ENCODE data around the gene BHLHE40. TPM values are rescaled to one million over a fixed set of nuclear protein-coding genes. Genes with fewer than 3 reads are reported as not detected.

BHLHE40 gene
- total and polyA plus RNA-seq, 2 of the 13 experiments (the other 11 are each of a cell fraction or from before 2014, with no cell fraction given): 1.8 to 51.0 TPM

DNA sequence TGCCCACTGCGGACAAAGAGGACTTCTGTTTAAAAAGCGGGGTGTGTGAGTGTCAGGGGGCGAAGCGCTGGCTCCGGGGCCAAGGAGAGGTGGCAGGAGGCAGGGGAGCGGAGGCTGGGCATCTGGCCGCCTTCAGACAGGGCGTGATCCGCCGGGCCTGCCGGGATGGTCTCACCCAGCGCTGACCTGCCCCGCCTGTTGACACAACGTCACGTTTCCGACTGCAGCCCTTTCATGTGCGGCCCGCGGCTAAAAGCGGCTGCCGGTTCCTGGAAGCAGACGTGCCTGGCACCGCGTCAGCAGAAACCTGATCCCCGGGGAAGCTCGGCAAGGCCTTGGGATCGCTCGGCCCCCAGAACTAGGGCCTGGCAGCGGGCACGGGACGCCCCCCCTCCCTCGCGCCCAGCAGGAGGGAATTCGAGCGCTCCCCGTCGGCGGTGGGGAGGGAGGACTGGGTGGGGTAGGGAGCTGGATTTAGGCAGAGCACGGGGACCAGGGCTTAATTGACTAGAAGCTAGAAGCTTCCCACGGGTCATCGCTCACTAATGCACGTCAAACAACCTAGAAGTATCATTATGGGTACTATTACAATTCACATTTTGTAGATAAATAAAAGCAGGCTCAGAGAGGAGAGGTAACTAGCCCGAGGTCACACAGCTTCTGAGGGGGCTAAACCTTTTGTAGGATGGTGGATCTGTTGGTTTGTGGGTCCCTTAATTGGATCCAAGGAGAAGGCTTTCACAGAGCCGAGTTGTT, 7.7 kb downstream of the BHLHE40 start (continued):
- TF ChIP-seq ZNF136 (CRISPR knock-in tag; IDR thresholded peaks at IDR 0.05; ENCODE audit: low read depth) (peak; percentile 94; the same call in 1 of the 2 replicates), NFIC (IDR thresholded peaks at IDR 0.05; ENCODE audit: low read length) (no peak), PRPF4 (IDR thresholded peaks at IDR 0.05; ENCODE audit: low read depth, low read length, poor library complexity, severe bottlenecking) (no peak), NKX3-1 (CRISPR knock-in tag; IDR thresholded peaks at IDR 0.05) (peak; percentile 88), ZZZ3 (CRISPR knock-in tag; IDR thresholded peaks at IDR 0.05; ENCODE audit: borderline replicate concordance) (peak; percentile 97; the same call in 1 of the 2 replicates), GTF2F1 (IDR thresholded peaks at IDR 0.05; ENCODE audit: low read length) (no peak), ZFP90 (CRISPR knock-in tag; IDR thresholded peaks at IDR 0.05; ENCODE audit: borderline replicate concordance) (peak; percentile 97), NCOA2 (CRISPR knock-in tag; IDR thresholded peaks at IDR 0.05) (peak; percentile 99), GLI4 (CRISPR knock-in tag; IDR thresholded peaks at IDR 0.05; ENCODE audit: borderline replicate concordance) (0 out of 2 replicates have a peak, but pooled peaks have one; percentile 51), ATF7-NPFF (CRISPR knock-in tag; IDR thresholded peaks at IDR 0.05; ENCODE audit: low read depth) (peak; percentile 99), ZBTB3 (CRISPR knock-in tag; IDR thresholded peaks at IDR 0.05; ENCODE audit: borderline replicate concordance, low read depth) (peak; percentile 97; the same call in 1 of the 2 replicates), PHF21A (CRISPR knock-in tag; IDR thresholded peaks at IDR 0.05) (peak; percentile 100), ZNF720 (CRISPR knock-in tag; IDR thresholded peaks at IDR 0.05) (no peak), SRSF4 (IDR thresholded peaks at IDR 0.05; ENCODE audit: low read depth, low read length, poor library complexity, severe bottlenecking) (no peak), DMAP1 (CRISPR knock-in tag; IDR thresholded peaks at IDR 0.05) (peak; percentile 88; the same call in 1 of the 2 replicates), ZNF598 (CRISPR knock-in tag; IDR thresholded peaks at IDR 0.05; ENCODE audit: borderline replicate concordance) (peak; percentile 88; the same call in 1 of the 2 replicates), ZNF510 (CRISPR knock-in tag; IDR thresholded peaks at IDR 0.05; ENCODE audit: low read depth) (peak; percentile 70), NCOA1 (CRISPR knock-in tag; IDR thresholded peaks at IDR 0.05) (peak; percentile 96; the same call in 1 of the 2 replicates), RFX1 (IDR thresholded peaks at IDR 0.05) (no peak), ZNF124 (CRISPR knock-in tag; IDR thresholded peaks at IDR 0.05) (no peak)
- TF ChIP-seq, protein P1, sequence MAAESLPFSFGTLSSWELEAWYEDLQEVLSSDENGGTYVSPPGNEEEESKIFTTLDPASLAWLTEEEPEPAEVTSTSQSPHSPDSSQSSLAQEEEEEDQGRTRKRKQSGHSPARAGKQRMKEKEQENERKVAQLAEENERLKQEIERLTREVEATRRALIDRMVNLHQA (CRISPR knock-in tag; IDR thresholded peaks at IDR 0.05): no peak
- TF ChIP-seq, protein P2, sequence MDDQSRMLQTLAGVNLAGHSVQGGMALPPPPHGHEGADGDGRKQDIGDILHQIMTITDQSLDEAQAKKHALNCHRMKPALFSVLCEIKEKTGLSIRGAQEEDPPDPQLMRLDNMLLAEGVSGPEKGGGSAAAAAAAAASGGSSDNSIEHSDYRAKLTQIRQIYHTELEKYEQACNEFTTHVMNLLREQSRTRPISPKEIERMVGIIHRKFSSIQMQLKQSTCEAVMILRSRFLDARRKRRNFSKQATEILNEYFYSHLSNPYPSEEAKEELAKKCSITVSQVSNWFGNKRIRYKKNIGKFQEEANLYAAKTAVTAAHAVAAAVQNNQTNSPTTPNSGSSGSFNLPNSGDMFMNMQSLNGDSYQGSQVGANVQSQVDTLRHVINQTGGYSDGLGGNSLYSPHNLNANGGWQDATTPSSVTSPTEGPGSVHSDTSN (CRISPR knock-in tag; IDR thresholded peaks at IDR 0.05; ENCODE audit: borderline replicate concordance): no peak
- TF ChIP-seq, protein P3, sequence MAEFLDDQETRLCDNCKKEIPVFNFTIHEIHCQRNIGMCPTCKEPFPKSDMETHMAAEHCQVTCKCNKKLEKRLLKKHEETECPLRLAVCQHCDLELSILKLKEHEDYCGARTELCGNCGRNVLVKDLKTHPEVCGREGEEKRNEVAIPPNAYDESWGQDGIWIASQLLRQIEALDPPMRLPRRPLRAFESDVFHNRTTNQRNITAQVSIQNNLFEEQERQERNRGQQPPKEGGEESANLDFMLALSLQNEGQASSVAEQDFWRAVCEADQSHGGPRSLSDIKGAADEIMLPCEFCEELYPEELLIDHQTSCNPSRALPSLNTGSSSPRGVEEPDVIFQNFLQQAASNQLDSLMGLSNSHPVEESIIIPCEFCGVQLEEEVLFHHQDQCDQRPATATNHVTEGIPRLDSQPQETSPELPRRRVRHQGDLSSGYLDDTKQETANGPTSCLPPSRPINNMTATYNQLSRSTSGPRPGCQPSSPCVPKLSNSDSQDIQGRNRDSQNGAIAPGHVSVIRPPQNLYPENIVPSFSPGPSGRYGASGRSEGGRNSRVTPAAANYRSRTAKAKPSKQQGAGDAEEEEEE (CRISPR knock-in tag; IDR thresholded peaks at IDR 0.05; ENCODE audit: borderline replicate concordance): peak; percentile 97
- TF ChIP-seq, protein P4, sequence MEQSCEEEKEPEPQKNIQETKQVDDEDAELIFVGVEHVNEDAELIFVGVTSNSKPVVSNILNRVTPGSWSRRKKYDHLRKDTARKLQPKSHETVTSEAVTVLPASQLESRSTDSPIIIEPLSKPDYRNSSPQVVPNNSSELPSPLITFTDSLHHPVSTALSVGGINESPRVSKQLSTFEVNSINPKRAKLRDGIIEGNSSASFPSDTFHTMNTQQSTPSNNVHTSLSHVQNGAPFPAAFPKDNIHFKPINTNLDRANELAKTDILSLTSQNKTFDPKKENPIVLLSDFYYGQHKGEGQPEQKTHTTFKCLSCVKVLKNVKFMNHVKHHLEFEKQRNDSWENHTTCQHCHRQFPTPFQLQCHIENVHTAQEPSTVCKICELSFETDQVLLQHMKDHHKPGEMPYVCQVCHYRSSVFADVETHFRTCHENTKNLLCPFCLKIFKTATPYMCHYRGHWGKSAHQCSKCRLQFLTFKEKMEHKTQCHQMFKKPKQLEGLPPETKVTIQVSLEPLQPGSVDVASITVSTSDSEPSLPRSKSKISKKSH (CRISPR knock-in tag; IDR thresholded peaks at IDR 0.05; ENCODE audit: borderline replicate concordance): peak; percentile 93
